ENCODE results near the gene PSTPIP1.

DNA sequence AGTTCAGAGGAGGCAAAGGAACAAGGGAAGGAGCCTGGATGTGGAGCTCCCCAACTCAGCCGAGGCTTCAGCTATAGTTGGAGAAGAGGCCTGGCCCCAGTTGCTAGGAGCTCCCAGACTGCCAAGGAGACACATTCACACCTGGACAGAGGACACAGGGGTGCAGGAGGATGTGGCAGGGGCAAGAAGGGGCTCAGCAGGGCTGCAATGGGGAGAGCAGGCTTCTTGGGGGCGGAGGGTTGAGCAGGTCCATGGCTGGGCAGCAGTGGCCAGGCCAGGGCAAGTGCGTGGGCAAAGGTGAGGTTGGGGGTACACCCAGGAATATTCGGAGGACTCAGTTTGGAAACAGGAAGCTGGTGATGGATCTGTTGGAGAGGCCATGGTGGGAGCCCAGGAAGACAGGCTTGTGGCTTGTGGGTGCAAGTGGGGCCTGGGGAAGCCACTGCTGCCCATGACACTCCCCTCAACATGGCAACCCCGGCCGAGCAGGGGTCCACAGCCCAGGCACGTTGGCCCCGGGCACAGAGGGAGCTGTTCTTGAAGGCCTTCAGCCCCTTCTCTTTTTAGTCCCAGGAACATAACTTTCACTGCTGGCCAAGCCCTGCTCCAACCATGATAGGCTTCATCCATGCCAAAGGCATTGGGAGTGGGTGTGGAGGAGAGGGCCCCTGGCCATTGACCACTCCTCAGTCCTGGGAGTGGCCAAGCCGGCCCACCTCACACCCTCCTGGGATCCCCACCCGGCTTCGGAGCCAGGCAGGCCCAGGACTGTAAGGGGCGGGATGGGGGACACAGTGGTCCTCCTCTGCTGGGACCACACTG is 42.7 kb downstream of the PSTPIP1 start:
- no peak for TF ChIP-seq POLR2A (IDR thresholded peaks at IDR 0.05; ENCODE audit: low read length)
- no peak for TF ChIP-seq GATA1 (IDR thresholded peaks at IDR 0.05; ENCODE audit: low read depth, low read length)

All from erythroblast (primary cell).